H1 (cell line): ENCODE results near the gene PTPN2. TPM values are rescaled to one million over a fixed set of nuclear protein-coding genes. Genes with fewer than 3 reads are reported as not detected.

Source experiments
- CTCF ChIA-PET: fragments of 300-600 bp; sonication (Branson Sonifier 250); formaldehyde crosslinking; loops from one replicate; lab custom pipeline; 2021; ENCODE audit not compliant: partially characterized antibody; lab: Charles Lee
- POLR2A ChIA-PET: fragments of 300-600 bp; sonication (Branson Sonifier 250); formaldehyde crosslinking; loops from one replicate; lab custom pipeline; 2021; ENCODE audit warnings: inconsistent platforms; ENCODE audit not compliant: partially characterized antibody; lab: Charles Lee
- DNase-seq, 2 experiments: peaks; one replicate each; pipeline versions ENCODE4 v3.0.0 to v3.0.0-alpha.2; 2010 to 2022; ENCODE audit warnings: low spot score in 2 of 2, low read depth in 1 of 2, mixed read lengths in 1 of 2
- FAIRE-seq: peaks from 2 replicates; lab custom pipeline; 2011; peaks lifted over from hg19 to GRCh38; lab: Jason Lieb, UNC
- H2AFZ ChIP-seq: 2 replicates; pipeline ENCODE4 v1.8.1; 2012; ENCODE audit warnings: low read length, inconsistent platforms
- H2AK5ac ChIP-seq: 2 replicates; pipeline ENCODE4 v1.6.1; 2013; ENCODE audit warnings: low read depth, low read length
- H2BK120ac ChIP-seq: replicated peaks from 2 replicates; pipeline ENCODE3; 2013; ENCODE audit warnings: low read depth, low read length, inconsistent platforms
- H2BK12ac ChIP-seq: 2 replicates; pipeline ENCODE4 v1.6.1; 2013; ENCODE audit warnings: low read depth, low read length
- H2BK15ac ChIP-seq: 2 replicates; pipeline ENCODE4 v1.6.1; 2013; ENCODE audit warnings: low read length
- H2BK20ac ChIP-seq: 2 replicates; pipeline ENCODE4 v1.6.1; 2013; ENCODE audit warnings: low read length
- H2BK5ac ChIP-seq: 2 replicates; pipeline ENCODE4 v1.6.1; 2013; ENCODE audit warnings: low read depth, low read length
- H3K14ac ChIP-seq: 2 replicates; pipeline ENCODE4 v1.6.1; 2013; ENCODE audit warnings: inconsistent platforms; ENCODE audit not compliant: insufficient read length
- H3K18ac ChIP-seq: 2 replicates; pipeline ENCODE4 v1.6.1; 2013; ENCODE audit warnings: low read length; ENCODE audit errors: extremely low read depth
- H3K23ac ChIP-seq: 2 replicates; pipeline ENCODE4 v1.6.1; 2013; ENCODE audit warnings: inconsistent platforms; ENCODE audit not compliant: insufficient read length
- H3K23me2 ChIP-seq: 2 replicates; pipeline ENCODE4 v1.6.1; 2013; ENCODE audit warnings: low read depth, low read length
- H3K27ac ChIP-seq: 2 replicates; pipeline ENCODE4 v1.6.1; 2011; ENCODE audit warnings: low read depth, low read length, inconsistent platforms
- H3K27me3 ChIP-seq, 4 experiments: replicated peaks in 1 of 4; 1 replicate in 1 of 4; 2 replicates in 3 of 4; pipeline versions ENCODE4 v1.6.1 to v1.8.1; 2011 to 2013; ENCODE audit warnings: low read length in 3 of 4, mild to moderate bottlenecking in 3 of 4, inconsistent platforms in 2 of 4, mixed read lengths in 2 of 4, moderate library complexity in 1 of 4; ENCODE audit not compliant: control insufficient read depth in 3 of 4, insufficient read depth in 3 of 4; ENCODE audit errors: extremely low read depth in 1 of 4
- H3K36me3 ChIP-seq, 4 experiments: 2 replicates each; pipeline versions ENCODE4 v1.6.1 to v1.8.1; 2011 to 2013; ENCODE audit warnings: mild to moderate bottlenecking in 4 of 4, low read length in 3 of 4, moderate library complexity in 2 of 4, control low read depth in 1 of 4, inconsistent platforms in 1 of 4; ENCODE audit not compliant: insufficient read depth in 4 of 4, control insufficient read depth in 2 of 4
- H3K4ac ChIP-seq: replicated peaks from 2 replicates; pipeline ENCODE3; 2013; ENCODE audit warnings: low read length, low read depth, mixed read lengths, inconsistent platforms; ENCODE audit not compliant: insufficient read length
- H3K4me1 ChIP-seq, 4 experiments: replicated peaks in 1 of 4; 1 replicate in 1 of 4; 2 replicates in 3 of 4; pipeline versions ENCODE4 v1.6.1 to v1.8.1; 2011 to 2013; ENCODE audit warnings: low read length in 3 of 4, inconsistent platforms in 2 of 4, mixed read lengths in 1 of 4; ENCODE audit not compliant: insufficient read depth in 4 of 4, control insufficient read depth in 3 of 4
- H3K4me2 ChIP-seq, 2 experiments: 2 replicates each; pipeline versions ENCODE4 v1.6.1 to v1.8.1; 2011 to 2013; ENCODE audit warnings: low read depth in 2 of 2, low read length in 2 of 2, control low read depth in 1 of 2, inconsistent platforms in 1 of 2, mild to moderate bottlenecking in 1 of 2; ENCODE audit not compliant: insufficient read depth in 1 of 2
- H3K4me3 ChIP-seq, 4 experiments: fragments of 200-600, 300-600 bp in 1 of 4; sonication (generic), shearing (Covaris generic), sonication (Bioruptor Twin) in 1 of 4; 2 replicates each; pipeline versions ENCODE4 v1.5.1 to v1.8.1; 2011 to 2016; ENCODE audit warnings: low read length in 4 of 4, low read depth in 3 of 4, control low read depth in 2 of 4, inconsistent platforms in 2 of 4, mild to moderate bottlenecking in 2 of 4, mixed read lengths in 1 of 4, moderate library complexity in 1 of 4; ENCODE audit not compliant: insufficient read depth in 2 of 4; ENCODE audit errors: extremely low read depth in 1 of 4
- H3K56ac ChIP-seq: replicated peaks from 2 replicates; pipeline ENCODE3; 2013; ENCODE audit warnings: low read depth, mild to moderate bottlenecking, mixed read lengths, low read length, inconsistent platforms; ENCODE audit not compliant: insufficient read length
- H3K79me1 ChIP-seq: 2 replicates; pipeline ENCODE4 v1.6.1; 2013; ENCODE audit warnings: low read depth, low read length, control low read depth
- H3K79me2 ChIP-seq, 2 experiments: 2 replicates each; pipeline versions ENCODE4 v1.6.1 to v1.8.1; 2012 to 2013; ENCODE audit warnings: low read length in 2 of 2, mild to moderate bottlenecking in 2 of 2, inconsistent platforms in 1 of 2; ENCODE audit not compliant: insufficient read depth in 2 of 2, control insufficient read depth in 1 of 2
- H3K9ac ChIP-seq, 4 experiments: replicated peaks in 1 of 4; 1 replicate in 1 of 4; 2 replicates in 3 of 4; pipeline versions ENCODE4 v1.6.1 to v1.8.1; 2011 to 2013; ENCODE audit warnings: low read depth in 3 of 4, low read length in 3 of 4, control low read depth in 2 of 4, mild to moderate bottlenecking in 2 of 4, moderate library complexity in 2 of 4, inconsistent platforms in 1 of 4; ENCODE audit errors: extremely low read depth in 1 of 4
- H3K9me3 ChIP-seq, 2 experiments: 2 replicates each; pipeline versions ENCODE4 v1.6.1 to v1.8.1; 2012 to 2013; ENCODE audit warnings: mild to moderate bottlenecking in 2 of 2, moderate library complexity in 2 of 2, control low read depth in 1 of 2, inconsistent platforms in 1 of 2, low read depth in 1 of 2, low read length in 1 of 2, mixed read lengths in 1 of 2; ENCODE audit not compliant: insufficient read depth in 2 of 2
- H4K20me1 ChIP-seq, 2 experiments: replicated peaks in 1 of 2; 2 replicates each; pipeline versions ENCODE3 to v1.8.1; 2011 to 2013; ENCODE audit warnings: inconsistent platforms in 2 of 2, low read length in 2 of 2, mild to moderate bottlenecking in 1 of 2; ENCODE audit not compliant: insufficient read depth in 2 of 2, control insufficient read depth in 1 of 2
- H4K5ac ChIP-seq: 2 replicates; pipeline ENCODE4 v1.6.1; 2013; ENCODE audit warnings: low read length, low read depth, mixed read lengths, inconsistent platforms; ENCODE audit not compliant: insufficient read length
- H4K8ac ChIP-seq: 2 replicates; pipeline ENCODE4 v1.8.0; 2013; ENCODE audit warnings: mild to moderate bottlenecking, moderate library complexity, low read length, inconsistent platforms; ENCODE audit not compliant: insufficient read depth; ENCODE audit errors: extremely low read depth
- H4K91ac ChIP-seq: replicated peaks from 2 replicates; pipeline ENCODE3; 2013; ENCODE audit warnings: low read length, mixed read lengths, inconsistent platforms; ENCODE audit not compliant: insufficient read length
- MAFK ChIP-seq: IDR thresholded peaks from 2 replicates; pipeline ENCODE4 v1.6.1; 2012; ENCODE audit warnings: low read depth, mild to moderate bottlenecking, improper control_type of control experiment, low read length
- POLR2AphosphoS5 ChIP-seq: IDR thresholded peaks from 2 replicates; pipeline ENCODE4 v1.6.1; 2011; ENCODE audit warnings: low read depth, low read length
- SP1 ChIP-seq: IDR thresholded peaks from 2 replicates; pipeline ENCODE4 v1.6.1; 2011; ENCODE audit warnings: low read depth, low read length
- WGBS, 2 experiments: shearing (Covaris generic) in 1 of 2; methylation state at CpG; one replicate each; pipeline versions ENCODE4 v1.1.6 to v1.1.7; 2013 to 2015; ENCODE audit warnings: low lambda C conversion rate in 2 of 2, mixed read lengths in 2 of 2, inconsistent platforms in 1 of 2, low coverage in 1 of 2, missing lambda C conversion rate in 1 of 2; ENCODE audit not compliant: insufficient replicate concordance in 2 of 2, insufficient coverage in 1 of 2, insufficient read length in 1 of 2; ENCODE audit errors: extremely low coverage in 1 of 2, missing lambda C conversion rate in 1 of 2; 5-methylcytosine and 5-hydroxymethylcytosine counted together
- polyA plus RNA-seq, 7 experiments: library from polyadenylated mRNA; depleted of rRNA in 3 of 7; stranded (reverse) in 5 of 7; unstranded in 2 of 7; fragments of >200 nt in 5 of 7; fragments of 200-250 nt in 2 of 7; gene quantifications; 1 replicate in 5 of 7; 2 replicates in 1 of 7; 4 replicates in 1 of 7; pipeline versions ENCODE4 v1.2.1 to v1.2.3, GENCODE V29; 2011 to 2013; ENCODE audit warnings: missing spikeins in 2 of 7, mixed read lengths in 2 of 7
- total RNA-seq: library from RNA; stranded (reverse); fragmentation: NEBNext Ultra II Directional; extraction: Animal tissue kit (Norgen Biotek cat#: 25700); gene quantifications from 2 replicates; pipeline ENCODE4 v1.2.1, GENCODE V29; 2021

PTPN2 gene
- total and polyA plus RNA-seq, 2 of the 8 experiments (the other 6 are each of a cell fraction or from before 2014, with no cell fraction given) = 16.4 to 54.0 TPM

GRCh38 chr18:12782521-12782920 lies 101.5 kb downstream of the PTPN2 start:
- ChIA-PET POLR2A (interaction anchor here (1.7 kb wide), 1 partner anchor 101 kb away, joined by 5 read pairs; the partner anchor contains the start of gene PTPN2), CTCF (interaction anchor here (1.2 to 1.6 kb wide), 2 partner anchors 14 to 108 kb away, joined by 5 to 7 read pairs; no protein-coding TSS in a partner anchor)
- TF ChIP-seq MAFK (no peak), POLR2AphosphoS5 (no peak), SP1 (no peak)
- H2AK5ac ChIP-seq = no peak overlapping the region
- no peak overlapping the region for H2AFZ ChIP-seq
- no peak overlapping the region for H3K14ac ChIP-seq
- no peak overlapping the region for H3K18ac ChIP-seq
- WGBS, 2 experiments = 89% methylated on average over 6 of the region's 6 CpGs; no CpG with 5 or more reads in 1 of the 2 experiments
- no peak overlapping the region for H2BK15ac ChIP-seq
- DNase-seq (peak in 1 of 2 experiments; percentile 34), FAIRE-seq (no peak)
- H4K20me1 ChIP-seq = peaks cover 0 to 2% of the 10 kb centered on the region in 2 experiments
- no peak overlapping the region for H3K23ac ChIP-seq
- no peaks in the 10 kb centered on the region; a peak in 1 of 4 replicates for H3K9me3 ChIP-seq
- H3K4ac ChIP-seq = no peak overlapping the region
- H4K8ac ChIP-seq = no peak overlapping the region
- peaks cover 0 to 14% (median 9%) of the 10 kb centered on the region in 4 experiments; a peak in 5 of 7 replicates for H3K27me3 ChIP-seq
- H3K36me3 ChIP-seq = no peaks in the 10 kb centered on the region
- H4K91ac ChIP-seq = no peak overlapping the region
- H3K4me2 ChIP-seq = no peak overlapping the region
- H3K9ac ChIP-seq = no peak overlapping the region
- no peak overlapping the region for H3K4me3 ChIP-seq
- peaks cover 2% of the 10 kb centered on the region; the same call in 1 of the 2 replicates for H3K23me2 ChIP-seq
- no peak overlapping the region for H3K56ac ChIP-seq
- H4K5ac ChIP-seq = no peak overlapping the region
- no peak overlapping the region for H2BK12ac ChIP-seq
- H2BK5ac ChIP-seq = no peak overlapping the region
- no peaks in the 10 kb centered on the region for H3K79me2 ChIP-seq
- H3K4me1 ChIP-seq = no peaks in the 10 kb centered on the region
- no peaks in the 10 kb centered on the region for H3K79me1 ChIP-seq
- no peak overlapping the region for H2BK20ac ChIP-seq
- no peak overlapping the region for H3K27ac ChIP-seq
- no peak overlapping the region for H2BK120ac ChIP-seq
